ENCODE data around the gene CNTLN.

Gene CNTLN

GRCh38 chr9:17491780-17492179, 356.9 kb downstream of the CNTLN start:
- H3K4me1 Mint-ChIP-seq, result no peaks in the 10 kb centered on the region
- no peaks in the 10 kb centered on the region for H3K9me3 Mint-ChIP-seq
- no peaks in the 10 kb centered on the region for H3K27me3 Mint-ChIP-seq (ENCODE audit: low read depth)
- no peak overlapping the region for H3K27ac Mint-ChIP-seq
- H3K4me3 Mint-ChIP-seq, result no peak overlapping the region
- TF ChIP-seq CTCF (IDR thresholded peaks at IDR 0.05; ENCODE audit: unreplicated experiment in 3 of 3), result no peak
- peaks cover 5% of the 10 kb centered on the region for H3K36me3 Mint-ChIP-seq (ENCODE audit: low read depth)

- Mint-ChIP-seq H3K36me3 (ENCODE audit: low read depth) (no peaks in the 10 kb centered on the region), H3K4me1 (no peaks in the 10 kb centered on the region), H3K4me3 (no peak overlapping the region), H3K9me3 (no peaks in the 10 kb centered on the region), H3K27me3 (ENCODE audit: low read depth) (no peaks in the 10 kb centered on the region), H3K27ac (no peak overlapping the region)
- no peak for TF ChIP-seq CTCF (IDR thresholded peaks at IDR 0.05; ENCODE audit: unreplicated experiment in 3 of 3)
These were observed 368.4 kb downstream of the CNTLN start for GRCh38 chr9:17503196-17503595.

GRCh38 chr9:17509151-17509550, 374.3 kb downstream of the CNTLN start:
- Mint-ChIP-seq H3K27me3 (ENCODE audit: low read depth) (peaks cover 7% of the 10 kb centered on the region), H3K36me3 (ENCODE audit: low read depth) (no peaks in the 10 kb centered on the region), H3K4me1 (no peaks in the 10 kb centered on the region), H3K27ac (no peak overlapping the region), H3K9me3 (no peaks in the 10 kb centered on the region), H3K4me3 (no peak overlapping the region)
- TF ChIP-seq CTCF (IDR thresholded peaks at IDR 0.05; ENCODE audit: unreplicated experiment in 3 of 3), result no peak

- H3K4me1 Mint-ChIP-seq, result no peaks in the 10 kb centered on the region
- no peak overlapping the region for H3K4me3 Mint-ChIP-seq
- H3K9me3 Mint-ChIP-seq, result no peaks in the 10 kb centered on the region
- peaks cover 7% of the 10 kb centered on the region for H3K27me3 Mint-ChIP-seq (ENCODE audit: low read depth)
- H3K36me3 Mint-ChIP-seq (ENCODE audit: low read depth), result no peaks in the 10 kb centered on the region
- H3K27ac Mint-ChIP-seq, result no peak overlapping the region
- TF ChIP-seq CTCF (IDR thresholded peaks at IDR 0.05; ENCODE audit: unreplicated experiment in 3 of 3), result no peak
These were observed 374.9 kb downstream of the CNTLN start for GRCh38 chr9:17509701-17510100.

GRCh38 chr9:17519761-17520160, 384.9 kb downstream of the CNTLN start:
- H3K4me3 Mint-ChIP-seq, result no peak overlapping the region
- peak overlapping the region; percentile 21 to 88 (median 42) for H3K27ac Mint-ChIP-seq

More at GRCh38 chr9:17519761-17520160, 384.9 kb downstream of the CNTLN start:
- H3K36me3 Mint-ChIP-seq (ENCODE audit: low read depth), result no peaks in the 10 kb centered on the region
- no peaks in the 10 kb centered on the region for H3K9me3 Mint-ChIP-seq
- TF ChIP-seq CTCF (IDR thresholded peaks at IDR 0.05; ENCODE audit: unreplicated experiment in 3 of 3), result no peak
- peaks cover 3% of the 10 kb centered on the region for H3K27me3 Mint-ChIP-seq (ENCODE audit: low read depth)
- peaks cover 10% of the 10 kb centered on the region for H3K4me1 Mint-ChIP-seq
